HUES64 (cell line): Measurements from ENCODE around the gene SP1.
A peak's percentile ranks its signal among the peaks of the same experiment; 100 is the strongest.
"Not testable (repeated sequence)": the region's sequence is repeated elsewhere in the genome, so short reads cannot be mapped to it uniquely, and the experiment has no call there.

Experiments
- H3K27ac ChIP-seq: 2 replicates; pipeline ENCODE4 v1.7.0; 2013; ENCODE audit warnings: low read depth, low read length, inconsistent platforms
- H3K27me3 ChIP-seq: 2 replicates; pipeline ENCODE4 v1.6.1; 2013; ENCODE audit warnings: mild to moderate bottlenecking, low read length; ENCODE audit not compliant: insufficient read depth
- H3K36me3 ChIP-seq: 2 replicates; pipeline ENCODE4 v1.6.1; 2013; ENCODE audit warnings: mild to moderate bottlenecking, low read length; ENCODE audit not compliant: insufficient read depth
- H3K4me1 ChIP-seq: 2 replicates; pipeline ENCODE4 v1.6.1; 2013; ENCODE audit warnings: mild to moderate bottlenecking, low read length, moderate library complexity; ENCODE audit not compliant: insufficient read depth
- H3K4me3 ChIP-seq: 2 replicates; pipeline ENCODE4 v1.5.1; 2013; ENCODE audit warnings: mild to moderate bottlenecking, low read length, moderate library complexity
- H3K9ac ChIP-seq: 2 replicates; pipeline ENCODE4 v1.6.1; 2013; ENCODE audit warnings: mild to moderate bottlenecking, low read depth, low read length
- H3K9me3 ChIP-seq: 2 replicates; pipeline ENCODE4 v1.6.1; 2013; ENCODE audit warnings: low read depth, low read length; ENCODE audit not compliant: insufficient read depth
- WGBS: fragments of 150-250, 120-280 bp; methylation state at CpG from one replicate; pipeline ENCODE4 v1.1.7; 2013; ENCODE audit warnings: missing lambda C conversion rate; 5-methylcytosine and 5-hydroxymethylcytosine counted together

The SP1 gene

GRCh38 chr12:53428741-53429140, 48.8 kb downstream of the SP1 start:
- no peaks in the 10 kb centered on the region for H3K36me3 ChIP-seq
- 88% methylated on average over 7 of the region's 7 CpGs for WGBS
- H3K4me3 ChIP-seq = no peak overlapping the region
- H3K27ac ChIP-seq = no peak overlapping the region
- no peaks in the 10 kb centered on the region for H3K27me3 ChIP-seq
- no peak overlapping the region for H3K9ac ChIP-seq
- no peaks in the 10 kb centered on the region for H3K4me1 ChIP-seq
- no peaks in the 10 kb centered on the region for H3K9me3 ChIP-seq

- Histone ChIP-seq H3K27ac (no peak overlapping the region), H3K27me3 (no peaks in the 10 kb centered on the region), H3K4me1 (no peaks in the 10 kb centered on the region), H3K4me3 (no peak overlapping the region), H3K9ac (no peak overlapping the region), H3K9me3 (no peaks in the 10 kb centered on the region), H3K36me3 (no peaks in the 10 kb centered on the region)
- WGBS = 93% methylated on average over 5 of the region's 5 CpGs
These were observed 50.1 kb downstream of the SP1 start for GRCh38 chr12:53430116-53430515.

- no peaks in the 10 kb centered on the region for H3K4me1 ChIP-seq
- H3K9ac ChIP-seq = no peak overlapping the region
- 87% methylated on average over 7 of the region's 7 CpGs for WGBS
These were observed 51.2 kb downstream of the SP1 start for GRCh38 chr12:53431187-53431586.

GRCh38 chr12:53435326-53435725, 55.4 kb downstream of the SP1 start:
- H3K27me3 ChIP-seq, H3K4me1 ChIP-seq, H3K27ac ChIP-seq, H3K9ac ChIP-seq, H3K9me3 ChIP-seq, H3K36me3 ChIP-seq, H3K4me3 ChIP-seq: not testable (repeated sequence)
- WGBS = 96% methylated on average over 9 of the region's 9 CpGs

More at GRCh38 chr12:53431187-53431586, 51.2 kb downstream of the SP1 start:
- Histone ChIP-seq H3K4me3 (no peak overlapping the region), H3K36me3 (no peaks in the 10 kb centered on the region), H3K27ac (no peak overlapping the region), H3K27me3 (no peaks in the 10 kb centered on the region), H3K9me3 (no peaks in the 10 kb centered on the region)

GRCh38 chr12:53439582-53439981, 59.6 kb downstream of the SP1 start:
- H3K4me1 ChIP-seq, H3K4me3 ChIP-seq, H3K27me3 ChIP-seq, H3K36me3 ChIP-seq, H3K9ac ChIP-seq, H3K27ac ChIP-seq, H3K9me3 ChIP-seq: not testable (repeated sequence)

- peaks cover 8% of the 10 kb centered on the region for H3K4me1 ChIP-seq
- H3K27ac ChIP-seq = peak within 1 kb of the TSS; percentile 82
- H3K9me3 ChIP-seq = no peaks in the 10 kb centered on the region
- H3K4me3 ChIP-seq = peak within 1 kb of the TSS; percentile 92
- WGBS = 6% methylated on average over 31 of the region's 31 CpGs
- no peaks in the 10 kb centered on the region for H3K27me3 ChIP-seq
- peak within 1 kb of the TSS; percentile 81 for H3K9ac ChIP-seq
- H3K36me3 ChIP-seq = peaks cover 23% of the 10 kb centered on the region
These were observed 61.3 kb downstream of the SP1 start, which contains the start of gene PRR13 for GRCh38 chr12:53441040-53441833. Gene PRR13 (plus strand): TSS chr12:53441734. CDS start chr12:53442715, 981 bp downstream.

- Histone ChIP-seq H3K4me3 (no peak overlapping the region), H3K9me3 (no peaks in the 10 kb centered on the region), H3K36me3 (peaks cover 41% of the 10 kb centered on the region), H3K9ac (no peak overlapping the region), H3K4me1 (peaks cover 8% of the 10 kb centered on the region), H3K27me3 (no peaks in the 10 kb centered on the region), H3K27ac (no peak overlapping the region)
- WGBS = 87% methylated on average over 3 of the region's 4 CpGs
These were observed 64.0 kb downstream of the SP1 start for GRCh38 chr12:53443955-53444354.

- not testable (repeated sequence) for H3K9ac ChIP-seq, H3K9me3 ChIP-seq, H3K27ac ChIP-seq, H3K27me3 ChIP-seq, H3K4me1 ChIP-seq, H3K4me3 ChIP-seq
- peaks cover 41% of the 10 kb centered on the region for H3K36me3 ChIP-seq
- 94% methylated on average over 11 of the region's 11 CpGs for WGBS
These were observed 64.8 kb downstream of the SP1 start for GRCh38 chr12:53444593-53445325.

GRCh38 chr12:53450936-53451335, 71.0 kb downstream of the SP1 start:
- Histone ChIP-seq H3K27ac (no peak overlapping the region), H3K4me3 (no peak overlapping the region), H3K9ac (no peak overlapping the region), H3K27me3 (no peaks in the 10 kb centered on the region), H3K36me3 (peaks cover 47% of the 10 kb centered on the region), H3K4me1 (peaks cover 8% of the 10 kb centered on the region; the same call in 1 of the 2 replicates), H3K9me3 (no peaks in the 10 kb centered on the region)
- 92% methylated on average over 7 of the region's 7 CpGs for WGBS

GRCh38 chr12:53451661-53452158, 71.7 kb downstream of the SP1 start, which contains the start of gene PCBP2:
Gene PCBP2 (plus strand): TSS chr12:53452102. CDS start chr12:53454801, 2,699 bp downstream.
- Histone ChIP-seq H3K4me3 (peak within 1 kb of the TSS; percentile 93), H3K36me3 (peaks cover 51% of the 10 kb centered on the region), H3K9ac (peak within 1 kb of the TSS; percentile 100), H3K4me1 (peaks cover 8% of the 10 kb centered on the region; the same call in 1 of the 2 replicates), H3K27ac (peak within 1 kb of the TSS; percentile 100), H3K27me3 (no peaks in the 10 kb centered on the region), H3K9me3 (no peaks in the 10 kb centered on the region)
- WGBS = under 1% methylated on average over 24 of the region's 32 CpGs
